Trophoblast cell (in vitro differentiated cells and primary cell): ENCODE measurements around the gene RNF130.

ENCODE experiments used
- DNase-seq, 2 donors: peaks; one replicate each; pipeline ENCODE4 v3.0.0-alpha.2; 2016
- H2AFZ ChIP-seq: 2 replicates; pipeline ENCODE4 v1.6.1; 2013; ENCODE audit warnings: low read length, moderate library complexity, mild to moderate bottlenecking; ENCODE audit not compliant: insufficient read depth, poor library complexity
- H2AK5ac ChIP-seq: 2 replicates; pipeline ENCODE4 v1.6.1; 2013; ENCODE audit warnings: mild to moderate bottlenecking, low read length
- H2BK120ac ChIP-seq: 2 replicates; pipeline ENCODE4 v1.6.1; 2013; ENCODE audit warnings: low read length, mild to moderate bottlenecking, moderate library complexity; ENCODE audit not compliant: insufficient read depth, poor library complexity
- H2BK12ac ChIP-seq: 2 replicates; pipeline ENCODE4 v1.6.1; 2013; ENCODE audit warnings: mild to moderate bottlenecking, low read length, moderate library complexity
- H2BK5ac ChIP-seq: 2 replicates; pipeline ENCODE4 v1.6.1; 2013; ENCODE audit warnings: low read length, low read depth, moderate library complexity, mild to moderate bottlenecking; ENCODE audit not compliant: poor library complexity
- H3K14ac ChIP-seq: 2 replicates; pipeline ENCODE4 v1.6.1; 2013; ENCODE audit warnings: mild to moderate bottlenecking, low read length
- H3K18ac ChIP-seq: 2 replicates; pipeline ENCODE4 v1.6.1; 2013; ENCODE audit warnings: mild to moderate bottlenecking, low read length
- H3K23ac ChIP-seq: 2 replicates; pipeline ENCODE4 v1.6.1; 2013; ENCODE audit warnings: low read length
- H3K27ac ChIP-seq: 2 replicates; pipeline ENCODE4 v1.5.1; 2013; ENCODE audit warnings: low read depth, mild to moderate bottlenecking, inconsistent platforms, low read length, moderate library complexity
- H3K27me3 ChIP-seq: 2 replicates; pipeline ENCODE4 v1.6.1; 2013; ENCODE audit warnings: inconsistent platforms, mild to moderate bottlenecking, low read length, moderate library complexity; ENCODE audit not compliant: insufficient read depth
- H3K36me3 ChIP-seq, 2 experiments: 1 replicate in 1 of 2; 2 replicates in 1 of 2; pipeline ENCODE4 v1.6.1; 2013; ENCODE audit warnings: low read length in 2 of 2, mild to moderate bottlenecking in 2 of 2, moderate library complexity in 1 of 2; ENCODE audit not compliant: insufficient read depth in 2 of 2, control insufficient read depth in 1 of 2
- H3K4ac ChIP-seq: 2 replicates; pipeline ENCODE4 v1.6.1; 2013; ENCODE audit warnings: low read depth, mild to moderate bottlenecking, low read length, moderate library complexity
- H3K4me1 ChIP-seq, 2 experiments: 1 replicate in 1 of 2; 2 replicates in 1 of 2; pipeline ENCODE4 v1.6.1; 2013; ENCODE audit warnings: low read length in 2 of 2, mild to moderate bottlenecking in 2 of 2, moderate library complexity in 1 of 2; ENCODE audit not compliant: insufficient read depth in 2 of 2, control insufficient read depth in 1 of 2
- H3K4me2 ChIP-seq: 2 replicates; pipeline ENCODE4 v1.6.1; 2013; ENCODE audit warnings: inconsistent platforms, mild to moderate bottlenecking, low read length, moderate library complexity
- H3K4me3 ChIP-seq: 2 replicates; pipeline ENCODE4 v1.5.1; 2013; ENCODE audit warnings: mild to moderate bottlenecking, low read depth, low read length, inconsistent platforms
- H3K79me1 ChIP-seq: one replicate; pipeline ENCODE4 v1.6.1; 2013; ENCODE audit warnings: low read length
- H3K79me2 ChIP-seq: 2 replicates; pipeline ENCODE4 v1.6.1; 2013; ENCODE audit warnings: low read length, mild to moderate bottlenecking; ENCODE audit not compliant: control insufficient read depth, insufficient read depth, poor library complexity
- H3K9ac ChIP-seq: 2 replicates; pipeline ENCODE4 v1.6.1; 2013; ENCODE audit warnings: mild to moderate bottlenecking, low read length
- H3K9me3 ChIP-seq: 2 replicates; pipeline ENCODE4 v1.6.1; 2013; ENCODE audit warnings: low read depth, mild to moderate bottlenecking, control low read depth, inconsistent platforms, low read length; ENCODE audit not compliant: insufficient read depth
- H4K12ac ChIP-seq: 2 replicates; pipeline ENCODE4 v1.6.1; 2013; ENCODE audit warnings: low read depth, mild to moderate bottlenecking, low read length, moderate library complexity
- H4K8ac ChIP-seq: 2 replicates; pipeline ENCODE4 v1.6.1; 2013; ENCODE audit warnings: low read depth, mild to moderate bottlenecking, low read length, moderate library complexity
- H4K91ac ChIP-seq: one replicate; pipeline ENCODE4 v1.6.1; 2013; ENCODE audit warnings: low read depth, mild to moderate bottlenecking, low read length, moderate library complexity
- WGBS: extraction: QIAGEN DNeasy Blood & Tissue Kit; methylation state at CpG from one replicate; pipeline ENCODE4 v1.1.7; 2013; ENCODE audit warnings: missing lambda C conversion rate; ENCODE audit not compliant: insufficient read length, insufficient coverage; ENCODE audit errors: extremely low coverage; 5-methylcytosine and 5-hydroxymethylcytosine counted together

RNF130 gene

DNA sequence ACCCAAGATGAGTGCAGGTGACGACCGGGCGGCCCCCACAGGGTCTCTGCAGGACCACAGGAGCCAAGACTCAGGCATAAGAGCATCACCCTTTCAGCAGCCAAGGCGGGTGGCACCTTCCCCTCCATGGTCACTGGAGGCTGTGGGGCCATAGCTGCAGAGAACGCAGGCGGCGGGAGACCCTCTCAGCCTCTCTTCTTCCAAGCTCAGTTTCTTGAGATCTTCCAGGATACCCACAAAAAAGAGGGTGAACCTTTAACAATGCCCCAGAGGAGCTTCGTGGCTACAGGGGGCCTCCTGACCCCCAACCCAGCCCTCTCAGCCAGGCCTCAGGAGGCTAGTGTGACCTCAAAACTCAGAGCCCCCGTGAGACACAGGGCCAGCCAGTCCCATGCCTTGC lies 158.1 kb downstream of the RNF130 start:
- Histone ChIP-seq H3K23ac (no peak overlapping the region), H3K18ac (no peak overlapping the region), H3K27ac (no peak overlapping the region), H3K9ac (no peak overlapping the region), H2BK12ac (no peak overlapping the region), H3K4me3 (no peak overlapping the region), H2AK5ac (no peak overlapping the region), H4K12ac (no peak overlapping the region), H3K27me3 (no peaks in the 10 kb centered on the region), H3K9me3 (no peaks in the 10 kb centered on the region), H2BK120ac (no peak overlapping the region), H2BK5ac (no peak overlapping the region), H3K4me1 (no peaks in the 10 kb centered on the region), H3K4ac (no peak overlapping the region), H3K4me2 (no peak overlapping the region), H3K14ac (no peak overlapping the region), H2AFZ (no peak overlapping the region), H4K91ac (no peak overlapping the region), H3K79me1 (no peaks in the 10 kb centered on the region), H3K79me2 (no peaks in the 10 kb centered on the region), H4K8ac (no peak overlapping the region), H3K36me3 (no peaks in the 10 kb centered on the region)
- WGBS: no CpG with 5 or more reads among the region's 9 CpGs
- DNase-seq: no peak

DNA sequence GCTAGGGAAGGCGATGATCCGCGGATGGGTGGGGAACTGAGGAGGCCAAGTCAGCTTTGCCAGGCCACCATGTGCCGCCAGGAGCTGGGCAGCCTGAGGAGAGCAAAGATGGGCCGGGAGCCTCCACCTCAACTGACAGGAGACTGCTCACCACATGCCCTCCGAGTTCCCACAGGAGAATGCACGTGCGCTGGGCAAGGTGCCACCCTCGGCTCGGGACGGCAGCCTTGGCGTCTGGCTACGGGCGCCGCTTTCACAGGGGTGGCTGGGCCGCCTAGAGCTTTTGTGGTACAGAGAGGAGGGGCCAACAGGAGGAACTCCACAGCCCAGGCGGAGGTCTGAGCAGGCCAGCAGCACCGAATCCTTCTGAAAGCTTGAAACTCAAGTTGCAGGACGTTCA lies 158.6 kb downstream of the RNF130 start:
- Histone ChIP-seq H3K9me3 (no peaks in the 10 kb centered on the region), H3K23ac (no peak overlapping the region), H4K12ac (no peak overlapping the region), H3K4me2 (no peak overlapping the region), H2AFZ (no peak overlapping the region), H3K4ac (no peak overlapping the region), H2BK12ac (no peak overlapping the region), H2BK120ac (no peak overlapping the region), H3K36me3 (no peaks in the 10 kb centered on the region), H3K18ac (no peak overlapping the region), H3K79me2 (no peaks in the 10 kb centered on the region), H3K4me3 (no peak overlapping the region), H2AK5ac (no peak overlapping the region), H3K79me1 (no peaks in the 10 kb centered on the region), H4K8ac (no peak overlapping the region), H4K91ac (no peak overlapping the region), H3K4me1 (peaks cover 0 to 1% of the 10 kb centered on the region in 2 experiments), H2BK5ac (no peak overlapping the region), H3K14ac (no peak overlapping the region), H3K27ac (no peak overlapping the region), H3K9ac (no peak overlapping the region), H3K27me3 (no peaks in the 10 kb centered on the region)
- no peak for DNase-seq
- WGBS: no CpG with 5 or more reads among the region's 19 CpGs

DNA sequence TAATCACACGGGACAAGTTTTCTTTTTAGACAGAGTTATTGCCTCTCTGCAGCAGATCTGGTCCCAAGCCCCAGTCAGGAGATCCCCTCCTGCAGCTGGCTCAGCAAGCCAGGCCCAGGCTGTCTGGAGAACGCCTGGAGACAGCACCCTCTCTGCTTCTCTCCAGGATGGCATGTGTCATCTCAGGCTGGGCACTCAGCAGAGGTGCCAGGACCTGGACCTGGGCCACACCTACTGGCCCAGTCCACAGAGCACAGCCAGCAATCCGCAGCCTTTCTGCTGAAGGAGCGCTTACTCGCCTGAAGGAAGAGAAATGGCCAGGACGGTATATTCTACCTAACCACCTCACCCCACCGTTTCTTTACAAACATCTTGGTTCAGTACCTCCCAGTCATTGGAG lies 159.2 kb downstream of the RNF130 start:
- no peaks in the 10 kb centered on the region for H3K27me3 ChIP-seq
- H3K27ac ChIP-seq: no peak overlapping the region
- H2AFZ ChIP-seq: no peak overlapping the region
- H2BK5ac ChIP-seq: no peak overlapping the region
- DNase-seq: no peak
- no peak overlapping the region for H3K4me3 ChIP-seq
- H3K79me2 ChIP-seq: peaks cover 2% of the 10 kb centered on the region
- H3K9me3 ChIP-seq: no peaks in the 10 kb centered on the region
- no CpG with 5 or more reads among the region's 7 CpGs for WGBS
- H2BK120ac ChIP-seq: no peak overlapping the region
- H3K14ac ChIP-seq: no peak overlapping the region
- peaks cover 0 to 2% of the 10 kb centered on the region in 2 experiments for H3K4me1 ChIP-seq
- H4K8ac ChIP-seq: no peak overlapping the region
- no peak overlapping the region for H4K12ac ChIP-seq
- H3K18ac ChIP-seq: no peak overlapping the region
- peaks cover 2% of the 10 kb centered on the region for H3K79me1 ChIP-seq
- no peak overlapping the region for H3K23ac ChIP-seq
- no peak overlapping the region for H2BK12ac ChIP-seq
- H2AK5ac ChIP-seq: no peak overlapping the region
- no peak overlapping the region for H3K4ac ChIP-seq
- H3K4me2 ChIP-seq: no peak overlapping the region
- no peak overlapping the region for H4K91ac ChIP-seq
- no peaks in the 10 kb centered on the region for H3K36me3 ChIP-seq
- no peak overlapping the region for H3K9ac ChIP-seq

DNA sequence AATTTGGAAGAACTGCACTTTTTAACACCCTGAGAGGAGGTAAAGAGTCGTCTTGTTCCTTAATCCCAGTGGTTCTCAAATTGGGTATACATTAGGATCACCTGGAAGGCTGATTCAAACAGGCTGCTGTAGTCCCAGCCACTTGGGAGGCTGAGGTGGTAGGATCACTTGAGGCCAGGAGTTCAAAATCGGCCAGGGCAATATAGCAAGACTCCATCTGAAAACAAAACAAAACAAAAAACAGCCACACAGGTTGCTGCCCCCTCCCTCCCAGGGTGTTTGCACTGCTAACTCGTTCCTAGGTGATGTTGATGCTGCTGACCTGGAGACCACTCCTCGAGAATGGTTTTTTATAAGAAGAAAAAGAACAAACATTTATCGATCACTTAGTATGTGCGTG lies 162.3 kb downstream of the RNF130 start:
- H2BK5ac ChIP-seq: no peak overlapping the region
- H2AFZ ChIP-seq: no peak overlapping the region
- H2BK120ac ChIP-seq: no peak overlapping the region
- H3K18ac ChIP-seq: no peak overlapping the region
- H3K14ac ChIP-seq: no peak overlapping the region
- no peak overlapping the region for H4K8ac ChIP-seq
- no peak overlapping the region for H3K23ac ChIP-seq
- no peak overlapping the region for H3K4me3 ChIP-seq
- no peak overlapping the region for H4K91ac ChIP-seq
- no peak for DNase-seq
- no peak overlapping the region for H2BK12ac ChIP-seq
- no peak overlapping the region for H2AK5ac ChIP-seq
- no peaks in the 10 kb centered on the region for H3K27me3 ChIP-seq
- H3K79me2 ChIP-seq: peaks cover 6% of the 10 kb centered on the region
- no CpG with 5 or more reads among the region's 6 CpGs for whole genome bisulfite sequencing
- peaks cover 10 to 12% of the 10 kb centered on the region in 2 experiments for H3K36me3 ChIP-seq
- H3K9ac ChIP-seq: no peak overlapping the region
- H3K4me2 ChIP-seq: no peak overlapping the region
- H3K79me1 ChIP-seq: peaks cover 4% of the 10 kb centered on the region
- peaks cover 2% of the 10 kb centered on the region for H3K9me3 ChIP-seq
- peaks cover 5 to 7% of the 10 kb centered on the region in 2 experiments for H3K4me1 ChIP-seq
- no peak overlapping the region for H3K4ac ChIP-seq
- H4K12ac ChIP-seq: no peak overlapping the region
- no peak overlapping the region for H3K27ac ChIP-seq
